ENCODE results near the gene SH3PXD2A. TPM values are rescaled to one million over a fixed set of nuclear protein-coding genes. Genes with fewer than 3 reads are reported as not detected.
A peak's percentile ranks its signal among the peaks of the same experiment; 100 is the strongest.

SH3PXD2A gene
- total RNA-seq, 4 donors from 2014 or later = 12.1 to 68.5 (median 21.7) TPM

DNA sequence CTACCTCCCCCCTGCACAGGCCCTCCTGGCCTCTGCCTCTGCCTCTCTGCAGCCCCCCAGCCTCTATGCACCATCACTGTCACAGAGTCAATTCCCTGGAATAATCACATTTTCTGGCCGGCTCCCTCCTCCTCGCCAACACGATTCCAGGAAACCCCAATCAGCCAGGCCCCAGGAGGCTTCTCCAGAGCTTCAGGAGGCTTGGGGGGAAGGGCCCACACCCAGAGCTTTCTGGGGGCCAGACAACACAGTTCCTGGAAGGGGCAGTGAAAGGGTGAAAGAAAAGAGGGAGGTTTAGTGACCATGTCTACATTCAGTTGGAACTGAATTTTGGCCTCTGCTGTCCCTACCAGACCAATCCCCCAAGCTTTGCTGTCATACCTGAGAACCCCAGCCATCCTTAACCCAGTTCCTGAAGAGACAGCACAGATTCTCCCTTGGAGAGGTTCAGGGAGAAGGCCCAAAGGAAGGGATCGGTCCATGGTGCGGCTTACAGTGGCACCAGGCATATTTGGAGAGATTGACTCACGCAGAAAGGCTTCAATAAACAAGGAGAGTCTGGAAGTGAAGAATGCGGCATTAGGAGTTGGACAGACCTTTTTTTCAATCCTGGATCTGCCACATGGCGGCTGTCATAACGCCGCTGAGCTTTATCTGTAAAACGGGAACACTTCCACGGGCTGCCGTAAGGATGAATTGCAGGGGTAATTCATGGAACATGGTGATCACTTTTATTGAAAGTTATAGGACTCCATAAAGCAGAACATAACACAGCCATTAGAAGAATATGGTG, 272.8 kb downstream of the SH3PXD2A start:
- no peak for TF ChIP-seq POLR2A (IDR thresholded peaks at IDR 0.05)
- TF ChIP-seq, protein P1, sequence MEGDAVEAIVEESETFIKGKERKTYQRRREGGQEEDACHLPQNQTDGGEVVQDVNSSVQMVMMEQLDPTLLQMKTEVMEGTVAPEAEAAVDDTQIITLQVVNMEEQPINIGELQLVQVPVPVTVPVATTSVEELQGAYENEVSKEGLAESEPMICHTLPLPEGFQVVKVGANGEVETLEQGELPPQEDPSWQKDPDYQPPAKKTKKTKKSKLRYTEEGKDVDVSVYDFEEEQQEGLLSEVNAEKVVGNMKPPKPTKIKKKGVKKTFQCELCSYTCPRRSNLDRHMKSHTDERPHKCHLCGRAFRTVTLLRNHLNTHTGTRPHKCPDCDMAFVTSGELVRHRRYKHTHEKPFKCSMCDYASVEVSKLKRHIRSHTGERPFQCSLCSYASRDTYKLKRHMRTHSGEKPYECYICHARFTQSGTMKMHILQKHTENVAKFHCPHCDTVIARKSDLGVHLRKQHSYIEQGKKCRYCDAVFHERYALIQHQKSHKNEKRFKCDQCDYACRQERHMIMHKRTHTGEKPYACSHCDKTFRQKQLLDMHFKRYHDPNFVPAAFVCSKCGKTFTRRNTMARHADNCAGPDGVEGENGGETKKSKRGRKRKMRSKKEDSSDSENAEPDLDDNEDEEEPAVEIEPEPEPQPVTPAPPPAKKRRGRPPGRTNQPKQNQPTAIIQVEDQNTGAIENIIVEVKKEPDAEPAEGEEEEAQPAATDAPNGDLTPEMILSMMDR (IDR thresholded peaks at IDR 0.05) = no peak
- Histone ChIP-seq H3K36me3 (no peaks in the 10 kb centered on the region), H3K4me3 (no peak overlapping the region), H3K27ac (no peak overlapping the region), H3K9me3 (no peaks in the 10 kb centered on the region), H3K27me3 (no peaks in the 10 kb centered on the region), H3K4me1 (peaks cover 0 to 13% (median 2%) of the 10 kb centered on the region in 4 donors)
- no peak for DNase-seq

DNA sequence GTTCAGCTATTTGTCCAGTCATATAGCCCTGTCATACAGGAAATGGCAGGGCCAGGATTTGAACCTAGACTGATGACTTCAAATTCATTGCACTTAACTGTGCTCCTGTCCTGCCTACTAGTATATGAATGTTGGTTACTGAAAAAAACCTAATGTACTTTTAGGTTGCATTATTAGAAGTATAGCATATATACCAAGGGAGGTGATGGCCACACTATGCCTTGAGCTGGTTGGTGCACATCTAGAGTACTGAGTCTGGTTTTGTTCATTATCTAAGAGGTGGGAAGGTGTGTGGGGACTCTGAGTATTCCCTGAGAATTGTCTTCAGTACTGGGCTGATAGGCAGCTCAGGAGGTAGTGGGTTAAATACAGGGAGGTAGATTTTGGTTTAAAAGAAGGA, 273.9 kb downstream of the SH3PXD2A start:
- no peak for TF ChIP-seq POLR2A (IDR thresholded peaks at IDR 0.05)
- TF ChIP-seq, protein P1 (IDR thresholded peaks at IDR 0.05) = no peak
- DNase-seq = no peak
- no peak overlapping the region for H3K27ac ChIP-seq

DNA sequence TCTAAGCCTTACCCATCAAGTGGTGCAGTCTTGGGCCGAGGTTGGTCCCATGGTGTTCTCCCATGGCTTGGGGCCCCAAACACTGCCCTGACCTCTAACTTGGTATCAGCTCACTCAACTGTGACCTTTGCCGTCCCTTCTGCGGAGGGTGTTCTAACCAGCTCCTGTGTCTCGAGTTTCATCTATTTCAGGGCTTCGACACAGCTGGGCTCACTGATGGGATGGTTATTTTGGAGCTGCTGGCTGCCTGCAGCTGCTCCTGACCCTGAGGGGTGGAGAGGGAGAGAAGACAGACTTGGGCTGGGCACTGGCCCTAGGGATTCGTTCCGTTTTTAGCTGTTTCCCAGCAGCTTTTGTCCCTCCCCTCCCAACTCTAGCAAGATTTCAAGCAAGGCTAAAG, 274.9 kb downstream of the SH3PXD2A start:
- no peak overlapping the region for H3K4me3 ChIP-seq
- peaks cover 0 to 13% (median 2%) of the 10 kb centered on the region in 4 donors for H3K4me1 ChIP-seq
- no peaks in the 10 kb centered on the region for H3K27me3 ChIP-seq
- H3K36me3 ChIP-seq = no peaks in the 10 kb centered on the region
- H3K9me3 ChIP-seq = no peaks in the 10 kb centered on the region
- no peak for DNase-seq
- H3K27ac ChIP-seq = no peak overlapping the region
- TF ChIP-seq, protein P1 (IDR thresholded peaks at IDR 0.05) = no peak
- TF ChIP-seq POLR2A (IDR thresholded peaks at IDR 0.05) = no peak

More for the DNA sequence above, 273.9 kb downstream of the SH3PXD2A start:
- Histone ChIP-seq H3K4me3 (no peak overlapping the region), H3K36me3 (no peaks in the 10 kb centered on the region), H3K9me3 (no peaks in the 10 kb centered on the region), H3K4me1 (peaks cover 0 to 13% (median 2%) of the 10 kb centered on the region in 4 donors), H3K27me3 (no peaks in the 10 kb centered on the region)

DNA sequence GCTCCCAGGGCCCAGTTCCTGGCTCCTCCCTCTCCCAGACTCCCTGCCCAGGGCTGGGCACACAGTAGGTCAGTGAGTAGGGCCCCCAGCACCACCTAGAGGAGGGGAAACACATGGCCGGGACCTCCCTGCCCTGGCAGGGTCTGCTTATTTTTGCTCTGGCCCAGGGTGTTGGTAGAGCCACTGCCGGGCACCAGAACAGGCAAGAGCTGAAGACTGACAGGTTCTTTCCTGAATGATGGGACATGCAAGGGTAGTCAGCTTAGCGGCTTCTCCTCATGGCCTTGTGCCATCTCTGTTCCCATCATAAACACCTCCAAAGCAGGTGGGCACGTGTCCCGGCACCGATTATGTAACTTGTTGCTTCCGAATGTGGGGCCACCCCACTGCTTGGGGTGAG, 275.4 kb downstream of the SH3PXD2A start:
- DNase-seq = no peak
- Histone ChIP-seq H3K4me3 (no peak overlapping the region), H3K27me3 (no peaks in the 10 kb centered on the region), H3K27ac (no peak overlapping the region), H3K4me1 (peaks cover 0 to 13% (median 2%) of the 10 kb centered on the region in 4 donors), H3K9me3 (no peaks in the 10 kb centered on the region), H3K36me3 (no peaks in the 10 kb centered on the region)
- TF ChIP-seq POLR2A (IDR thresholded peaks at IDR 0.05) = no peak
- TF ChIP-seq, protein P1 (IDR thresholded peaks at IDR 0.05) = no peak

DNA sequence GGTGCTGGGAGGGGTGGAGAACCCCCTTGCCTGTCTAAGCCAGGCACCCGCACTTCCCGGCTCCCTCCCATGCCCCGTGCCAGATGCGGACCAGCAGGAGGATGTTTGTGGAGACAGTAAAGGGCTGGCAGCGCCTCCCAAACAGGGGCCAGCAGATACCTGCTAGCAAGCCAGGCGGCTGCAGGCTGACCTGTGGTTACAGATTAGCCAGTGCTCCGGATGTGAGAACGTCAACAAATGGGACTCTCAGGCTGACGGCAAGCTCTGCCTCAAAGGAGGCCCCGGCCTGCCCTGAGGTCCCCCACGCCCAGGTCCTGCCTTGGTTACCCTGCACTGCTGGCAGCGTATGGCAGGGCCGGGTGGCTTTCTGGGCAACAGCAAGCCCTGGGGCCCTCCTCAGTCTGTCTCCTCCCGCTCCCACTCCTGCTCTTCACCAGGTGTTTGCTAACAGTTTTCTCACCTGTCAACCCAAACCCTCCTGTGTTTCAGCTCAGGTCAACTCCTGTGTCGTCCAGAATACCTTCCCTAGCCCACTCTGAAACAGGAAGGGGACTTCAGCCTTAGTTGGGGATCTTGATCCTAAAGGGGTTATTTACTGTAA, 276.5 kb downstream of the SH3PXD2A start:
- Histone ChIP-seq H3K4me3 (no peak overlapping the region), H3K36me3 (no peaks in the 10 kb centered on the region), H3K9me3 (no peaks in the 10 kb centered on the region), H3K4me1 (peaks cover 0 to 1% (median 0%) of the 10 kb centered on the region in 4 donors), H3K27me3 (no peaks in the 10 kb centered on the region), H3K27ac (peak overlapping the region in 2 of 4 donors; percentile 17 to 35)
- no peak for TF ChIP-seq POLR2A (IDR thresholded peaks at IDR 0.05)
- TF ChIP-seq, protein P1 (IDR thresholded peaks at IDR 0.05) = no peak
- peak in 2 of 3 donors; percentile 68 to 74 for DNase-seq

Data from Peyer's patch (tissue), 4 donors.